Tibial nerve (tissue), 4 donors: ENCODE measurements around the gene JTB. TPM values are rescaled to one million over a fixed set of nuclear protein-coding genes. Genes with fewer than 3 reads are reported as not detected.

ENCODE experiments used
- DNase-seq, 2 donors: peaks; one replicate each; pipeline ENCODE4 v3.0.0-alpha.2; 2019; ENCODE audit warnings: low spot score in 2 of 2
- H3K27ac ChIP-seq, 4 donors: fragments of 200-600 bp; sonication (generic) in 3 of 4; one replicate each; pipeline ENCODE4 v1.5.1; 2017 to 2019; ENCODE audit warnings: mild to moderate bottlenecking in 1 of 4
- H3K27me3 ChIP-seq, 2 donors: fragments of 200-600 bp; sonication (generic) in 1 of 2; one replicate each; pipeline versions ENCODE4 v1.5.1 to v1.6.0; 2017 to 2019
- H3K36me3 ChIP-seq, 3 donors: fragments of 200-600 bp; sonication (generic); one replicate each; pipeline ENCODE4 v1.5.1; 2018 to 2019
- H3K4me1 ChIP-seq, 4 donors: fragments of 200-600 bp; sonication (generic) in 3 of 4; one replicate each; pipeline ENCODE4 v1.5.1; 2017 to 2019
- H3K4me3 ChIP-seq, 4 donors: fragments of 200-600 bp; sonication (generic) in 3 of 4; one replicate each; pipeline ENCODE4 v1.5.1; 2017 to 2019; ENCODE audit warnings: mild to moderate bottlenecking in 1 of 4, moderate library complexity in 1 of 4
- H3K9me3 ChIP-seq, 4 donors: fragments of 200-600 bp; sonication (generic) in 3 of 4; one replicate each; pipeline ENCODE4 v1.5.1; 2017 to 2019
- CTCF ChIP-seq, 5 experiments: fragments of 200-600 bp in 3 of 5; fragments of 450-650 bp in 2 of 5; sonication (generic) in 3 of 5; IDR thresholded peaks; one replicate each; pipeline ENCODE4 v1.5.1; 2016 to 2019; ENCODE audit warnings: antibody characterized with exemption in 5 of 5, mild to moderate bottlenecking in 3 of 5, moderate library complexity in 2 of 5
- EP300 ChIP-seq, 2 donors: sonication (generic); formaldehyde crosslinking; IDR thresholded peaks; one replicate each; pipeline ENCODE4 v1.6.1; 2017; ENCODE audit warnings: antibody characterized with exemption in 2 of 2, mild to moderate bottlenecking in 1 of 2
- POLR2A ChIP-seq, 2 donors: fragments of 450-650 bp; IDR thresholded peaks; one replicate each; pipeline ENCODE4 v1.6.1; 2017; ENCODE audit warnings: antibody characterized with exemption in 2 of 2, mild to moderate bottlenecking in 2 of 2, moderate library complexity in 2 of 2
- WGBS, 2 donors: methylation state at CpG; one replicate each; pipeline ENCODE4 v1.1.5; 2018; 5-methylcytosine and 5-hydroxymethylcytosine counted together
- total RNA-seq, 4 donors: library from RNA; depleted of rRNA; stranded (reverse); fragments of >200 nt; gene quantifications; one replicate each; pipeline ENCODE4 v1.1.0, GENCODE V29; 2016

JTB gene
- total RNA-seq, 4 donors from 2014 or later, result 149 to 289 (median 241) TPM

- 26 to 30% methylated on average over 6 of the region's 6 CpGs for WGBS, 2 donors
- DNase-seq, result no peak
- Histone ChIP-seq H3K4me1 (peaks cover 0 to 68% (median 29%) of the 10 kb centered on the region in 4 donors), H3K4me3 (peak overlapping the region; percentile 66 to 92 (median 74)), H3K36me3 (peaks cover 0 to 53% (median 2%) of the 10 kb centered on the region in 3 donors), H3K27me3 (no peaks in the 10 kb centered on the region), H3K9me3 (no peaks in the 10 kb centered on the region), H3K27ac (peak overlapping the region in 3 of 4 donors; percentile 86 to 97 (median 90))
- TF ChIP-seq EP300 (IDR thresholded peaks at IDR 0.05) (no peak), POLR2A (IDR thresholded peaks at IDR 0.05) (no peak), CTCF (IDR thresholded peaks at IDR 0.05) (no peak)
Measured at GRCh38 chr1:153956997-153957715, 20.3 kb downstream of the JTB start.

- no peak overlapping the region for H3K4me3 ChIP-seq
- H3K27ac ChIP-seq, result no peak overlapping the region
- no peaks in the 10 kb centered on the region for H3K27me3 ChIP-seq
- peaks cover 0 to 47% (median 22%) of the 10 kb centered on the region in 4 donors for H3K4me1 ChIP-seq
- H3K36me3 ChIP-seq, result peaks cover 0 to 56% (median 19%) of the 10 kb centered on the region in 3 donors
- no peaks in the 10 kb centered on the region for H3K9me3 ChIP-seq
- WGBS, 2 donors, result 89 to 94% methylated on average over 10 of the region's 10 CpGs
- TF ChIP-seq POLR2A (IDR thresholded peaks at IDR 0.05), result no peak
- no peak for TF ChIP-seq EP300 (IDR thresholded peaks at IDR 0.05)
- no peak for TF ChIP-seq CTCF (IDR thresholded peaks at IDR 0.05)
- no peak for DNase-seq
Measured at GRCh38 chr1:153954826-153955225, 22.6 kb downstream of the JTB start.

DNA sequence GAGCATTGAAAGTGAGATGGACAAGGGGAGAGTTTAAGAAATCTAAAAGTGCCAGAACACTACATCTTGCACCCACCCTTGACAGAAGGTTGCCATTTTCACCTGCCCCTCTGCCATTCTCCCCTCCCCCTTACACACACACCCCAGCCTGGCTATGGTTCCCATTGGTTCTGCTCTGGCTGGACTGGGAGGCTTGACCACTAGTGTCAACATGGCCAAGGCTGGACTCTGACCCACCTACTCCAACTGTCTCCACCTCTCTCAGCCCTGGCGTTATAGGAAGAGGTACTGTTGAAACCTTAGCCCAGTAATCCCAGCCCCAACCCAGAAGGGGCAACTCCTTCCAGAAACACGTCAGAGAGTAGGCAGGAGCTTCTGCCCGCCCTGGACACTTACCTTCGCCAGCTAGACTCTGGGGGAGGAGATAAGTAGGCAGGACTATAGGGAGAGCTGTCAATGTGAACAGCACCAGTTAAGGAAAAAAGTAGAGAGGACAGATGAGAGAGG lies 23.6 kb downstream of the JTB start:
- Histone ChIP-seq H3K9me3 (no peaks in the 10 kb centered on the region), H3K36me3 (peaks cover 0 to 59% (median 25%) of the 10 kb centered on the region in 3 donors), H3K4me3 (no peak overlapping the region), H3K4me1 (peaks cover 0 to 38% (median 20%) of the 10 kb centered on the region in 4 donors), H3K27ac (no peak overlapping the region), H3K27me3 (no peaks in the 10 kb centered on the region)
- 69 to 85% methylated on average over 4 of the region's 4 CpGs for WGBS, 2 donors
- TF ChIP-seq EP300 (IDR thresholded peaks at IDR 0.05) (no peak), CTCF (IDR thresholded peaks at IDR 0.05) (no peak), POLR2A (IDR thresholded peaks at IDR 0.05) (no peak)
- no peak for DNase-seq

DNA sequence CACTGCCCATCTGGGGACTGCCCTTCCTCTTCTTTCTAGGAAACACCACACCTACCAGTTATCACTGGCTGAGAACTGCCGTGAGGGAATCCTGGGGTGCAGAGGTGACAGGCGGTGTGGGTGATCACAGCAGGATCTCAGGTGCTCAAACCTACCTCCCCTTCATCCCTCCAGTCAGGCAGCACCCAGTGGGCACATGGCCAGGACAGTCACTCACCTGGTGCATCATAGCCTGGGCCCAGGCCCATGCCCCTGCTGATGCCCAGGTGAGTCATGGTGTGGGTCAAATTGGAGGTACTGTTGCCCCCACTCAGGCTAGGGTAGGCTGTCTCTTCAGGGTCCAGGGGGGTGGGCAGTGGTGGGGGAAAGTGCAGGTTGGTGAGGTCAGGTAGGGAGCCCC lies 25.7 kb downstream of the JTB start:
- Histone ChIP-seq H3K36me3 (peaks cover 3 to 75% (median 27%) of the 10 kb centered on the region in 3 donors), H3K27ac (no peak overlapping the region), H3K9me3 (no peaks in the 10 kb centered on the region), H3K4me3 (no peak overlapping the region), H3K27me3 (no peaks in the 10 kb centered on the region), H3K4me1 (peaks cover 0 to 32% (median 14%) of the 10 kb centered on the region in 4 donors)
- WGBS, 2 donors, result 85 to 90% methylated on average over 2 of the region's 2 CpGs
- no peak for DNase-seq
- TF ChIP-seq POLR2A (IDR thresholded peaks at IDR 0.05) (no peak), EP300 (IDR thresholded peaks at IDR 0.05) (no peak), CTCF (IDR thresholded peaks at IDR 0.05) (no peak)

DNA sequence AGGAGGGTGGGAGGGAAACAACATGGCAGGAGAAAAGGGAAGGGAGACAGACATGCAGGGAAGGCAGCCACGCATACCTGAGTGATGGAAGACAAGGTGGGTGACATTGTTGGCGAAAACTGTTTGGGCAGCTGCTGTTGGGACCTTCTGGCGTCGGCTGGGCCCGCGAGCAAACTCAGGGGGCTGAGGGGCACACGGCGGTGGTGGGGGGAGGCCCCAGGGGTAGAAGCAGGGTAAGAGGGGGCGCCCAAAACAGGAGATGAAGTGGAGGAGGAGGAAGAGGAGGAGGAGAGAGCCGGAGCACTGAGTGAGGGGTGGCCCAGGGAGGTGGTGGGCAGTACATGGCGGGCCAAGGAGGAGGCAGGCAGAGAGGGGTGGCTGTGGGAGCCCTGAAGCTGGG lies 26.3 kb downstream of the JTB start:
- Histone ChIP-seq H3K27ac (no peak overlapping the region), H3K4me3 (no peak overlapping the region), H3K36me3 (peaks cover 3 to 75% (median 27%) of the 10 kb centered on the region in 3 donors), H3K4me1 (peaks cover 0 to 28% (median 10%) of the 10 kb centered on the region in 4 donors), H3K9me3 (no peaks in the 10 kb centered on the region), H3K27me3 (no peaks in the 10 kb centered on the region)
- DNase-seq, result no peak
- TF ChIP-seq EP300 (IDR thresholded peaks at IDR 0.05), result no peak
- TF ChIP-seq POLR2A (IDR thresholded peaks at IDR 0.05), result no peak
- TF ChIP-seq CTCF (IDR thresholded peaks at IDR 0.05), result no peak
- WGBS, 2 donors, result 95% methylated on average over 11 of the region's 11 CpGs
